Left hindlimb (tissue), 1 donor: ENCODE measurements around the gene PLA2G2E.
"Not testable (repeated sequence)": the region's sequence is repeated elsewhere in the genome, so short reads cannot be mapped to it uniquely, and the experiment has no call there.

Experiments
- DNase-seq: peaks from one replicate; pipeline ENCODE4 v3.0.0-alpha.2; 2018

The PLA2G2E gene

DNA sequence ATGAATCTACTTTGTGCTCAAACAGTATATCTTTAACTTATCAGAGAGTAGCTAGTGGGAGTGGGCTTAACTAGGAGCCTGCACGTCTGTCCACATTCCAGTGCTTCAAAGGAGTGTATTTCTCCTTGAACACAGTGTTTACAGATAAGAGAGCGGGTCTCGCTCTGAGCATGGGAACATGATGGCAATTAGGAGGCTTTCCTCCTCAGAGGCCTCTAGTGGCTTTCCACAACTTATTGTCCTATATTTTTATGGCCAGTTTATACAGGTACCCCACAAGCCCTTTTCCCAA lies 3.7 kb upstream of the PLA2G2E start:
- DNase-seq, result not testable (repeated sequence)

DNA sequence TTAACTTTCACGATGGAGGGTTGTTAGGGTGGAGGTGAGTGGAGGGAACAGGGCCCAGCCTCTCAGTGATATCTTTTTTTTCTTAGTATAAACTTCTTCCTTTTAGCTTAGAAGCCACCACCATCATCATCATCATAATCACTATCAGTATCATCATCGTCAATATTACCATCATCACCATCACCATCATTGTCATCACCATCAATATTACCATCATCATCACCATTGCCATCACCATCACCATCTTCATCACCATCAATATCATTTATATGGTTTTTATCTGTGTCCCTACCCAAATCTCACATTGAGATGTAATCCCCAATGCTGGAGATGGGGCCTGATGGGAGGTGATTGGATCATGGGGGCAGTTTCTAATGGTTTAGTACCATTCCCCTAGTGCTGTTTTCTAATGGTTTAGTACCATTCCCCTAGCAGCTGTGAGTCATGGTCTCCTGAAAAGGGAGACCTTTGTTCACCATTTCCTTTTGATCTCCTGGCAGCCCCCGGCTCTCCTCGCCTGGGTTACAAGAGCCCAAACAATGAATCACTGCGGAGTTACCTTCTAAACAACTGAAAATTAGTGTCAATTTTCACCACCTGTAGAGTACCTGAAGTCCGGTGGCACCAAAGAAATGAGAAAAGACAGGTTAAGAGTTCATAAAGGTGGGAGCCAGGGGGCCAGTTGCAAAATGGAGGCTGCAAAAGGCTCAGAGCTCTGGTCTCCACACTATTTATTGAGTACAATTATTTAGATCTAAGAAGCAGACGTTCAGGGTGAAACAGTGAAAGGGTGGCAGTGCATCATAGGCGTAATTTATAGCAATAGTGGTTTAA lies 3.1 kb upstream of the PLA2G2E start:
- no peak for DNase-seq

DNA sequence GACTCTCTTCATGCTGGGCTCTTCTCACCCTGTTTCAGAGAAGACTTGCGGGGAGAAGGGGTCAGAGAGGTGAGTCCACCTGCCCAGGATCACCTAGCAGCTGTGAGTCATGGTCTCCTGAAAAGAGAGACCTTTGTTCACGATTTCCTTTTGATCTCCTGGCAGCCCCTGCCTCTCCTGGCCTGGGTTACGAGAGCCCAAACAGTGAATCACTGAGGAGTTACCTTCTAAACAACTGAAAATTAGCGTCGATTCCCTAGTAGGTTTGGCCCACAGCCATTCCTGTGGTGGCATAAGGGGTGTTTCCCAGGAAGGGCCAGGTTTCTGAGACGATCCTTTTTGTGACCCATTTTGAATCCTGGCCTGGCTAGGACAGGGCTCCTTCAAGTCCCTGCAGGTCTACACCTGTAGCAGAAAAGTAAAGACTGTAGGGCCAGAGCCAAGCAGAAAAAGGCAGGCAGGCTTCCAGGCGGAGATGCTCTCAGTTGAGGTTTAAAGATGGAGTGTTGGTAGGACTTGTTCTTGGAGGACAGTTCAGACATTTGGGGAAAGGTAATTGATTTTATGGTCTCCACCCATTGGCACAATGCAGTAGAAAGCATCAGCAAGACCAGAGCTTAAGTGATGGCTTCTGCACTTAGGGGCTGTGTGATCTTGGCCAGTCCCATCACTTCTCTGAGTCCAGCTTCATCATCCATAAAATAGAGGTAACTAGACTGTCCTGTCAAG lies 2.1 kb upstream of the PLA2G2E start:
- DNase-seq, result no peak

GRCh38 chr1:19923953-19924346 lies 533 bp upstream of the PLA2G2E start:
- DNase-seq, result no peak

DNA sequence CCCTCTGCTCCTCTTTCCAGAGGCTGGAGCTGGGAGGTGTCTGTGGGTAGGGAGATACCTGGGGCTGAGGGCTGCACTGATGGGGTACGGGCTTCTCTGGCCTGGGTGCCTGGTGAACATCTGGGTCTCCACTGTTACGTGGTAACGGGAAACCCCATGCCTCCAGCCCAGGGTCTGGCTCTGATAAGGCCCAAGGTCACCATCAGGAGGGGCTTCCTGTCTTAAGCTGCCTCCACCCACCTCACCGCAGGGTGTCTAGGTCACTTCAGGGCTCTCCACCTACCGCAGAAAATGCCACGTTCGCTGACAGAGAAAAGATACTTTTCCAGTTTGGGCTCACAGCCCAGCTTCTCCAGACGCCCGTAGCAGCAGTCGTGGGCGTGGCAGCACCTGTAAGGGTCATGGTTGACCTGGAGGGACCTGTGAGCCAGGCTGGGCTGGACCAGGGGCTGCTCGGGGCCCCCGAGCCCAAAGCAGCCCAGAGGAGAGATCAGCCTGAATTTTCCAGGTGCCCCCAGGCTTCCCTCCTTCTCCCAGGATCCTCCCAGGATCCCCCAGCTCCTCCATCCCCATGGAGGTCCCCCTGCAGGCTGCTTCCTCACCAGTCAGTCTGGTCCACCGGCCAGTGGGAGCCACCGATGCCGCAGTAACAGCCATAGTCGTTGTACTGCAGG lies 1.3 kb downstream of the PLA2G2E start:
- DNase-seq, result no peak

DNA sequence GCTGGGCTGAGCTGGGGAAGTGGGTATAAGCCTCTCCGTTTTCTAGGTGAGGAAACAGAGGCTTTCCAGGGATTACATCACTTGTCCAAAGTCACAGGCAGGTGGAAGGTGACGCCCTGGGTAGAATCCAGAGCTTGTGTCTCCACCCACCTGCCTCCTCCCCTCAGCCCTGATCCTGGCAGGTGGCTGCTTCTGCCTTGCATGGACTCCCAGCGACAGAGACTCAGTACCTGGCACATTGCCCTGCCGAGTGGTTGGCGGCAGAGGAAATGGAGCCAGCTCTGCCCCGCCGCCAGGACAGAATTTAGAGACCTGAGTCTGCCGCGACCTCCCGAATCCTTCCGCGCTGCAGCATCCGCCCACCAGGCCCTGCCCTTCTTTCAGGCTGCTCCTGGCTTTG lies 2.1 kb downstream of the PLA2G2E start:
- no peak for DNase-seq

DNA sequence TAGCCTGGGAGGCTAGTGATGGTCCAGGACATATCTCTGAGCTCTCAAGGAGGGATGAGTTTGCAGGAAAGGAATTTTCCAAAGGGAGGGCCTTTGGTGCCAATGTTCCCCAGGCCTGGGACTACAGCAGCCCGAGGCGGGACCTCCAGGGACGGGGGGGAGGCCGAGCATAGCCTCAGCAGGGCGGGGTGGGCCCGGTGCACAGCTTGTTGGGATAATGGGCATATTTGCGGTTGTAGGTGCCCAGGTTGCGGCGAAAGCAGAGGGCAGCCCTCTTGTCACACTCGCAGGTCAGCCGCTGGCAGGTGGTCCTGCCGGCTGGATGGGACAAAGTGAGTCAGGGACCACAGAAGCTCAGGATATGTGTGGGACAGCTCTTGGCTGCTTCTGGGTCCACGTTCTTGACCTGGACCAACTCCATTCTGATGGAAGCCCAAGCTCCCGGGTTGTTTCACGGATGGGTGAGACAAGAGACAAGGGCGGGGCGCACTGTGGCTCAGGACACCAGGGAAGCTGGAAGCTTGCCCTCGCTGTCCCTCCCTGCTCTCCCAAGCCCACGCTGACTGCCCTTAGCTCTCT lies 3.2 kb downstream of the PLA2G2E start:
- DNase-seq, result no peak

- peak; percentile 75 for DNase-seq
Observed at GRCh38 chr1:19918057-19918456, 5.4 kb downstream of the PLA2G2E start.

DNA sequence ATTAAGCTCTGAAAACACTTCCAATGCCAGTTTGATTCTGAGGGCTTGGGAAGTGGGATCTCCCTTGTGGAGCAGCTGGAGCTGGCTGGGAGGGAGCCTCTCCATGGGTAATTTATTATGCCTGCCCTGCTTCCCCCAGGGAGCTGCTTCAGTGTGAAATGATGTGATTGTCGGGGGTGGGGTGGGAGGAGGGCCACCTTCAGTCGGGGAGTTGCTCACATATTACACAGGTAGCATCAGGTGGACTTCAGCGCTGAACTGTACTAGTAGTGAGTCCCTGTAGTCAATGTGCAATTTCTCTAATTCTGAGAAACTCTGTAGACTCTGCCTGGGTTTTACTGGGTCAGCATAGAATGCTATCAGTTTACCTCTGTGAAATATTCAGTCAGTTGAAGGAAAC lies 12.8 kb downstream of the PLA2G2E start:
- no peak for DNase-seq

GRCh38 chr1:19909971-19910370 lies 13.4 kb downstream of the PLA2G2E start:
- no peak for DNase-seq

DNA sequence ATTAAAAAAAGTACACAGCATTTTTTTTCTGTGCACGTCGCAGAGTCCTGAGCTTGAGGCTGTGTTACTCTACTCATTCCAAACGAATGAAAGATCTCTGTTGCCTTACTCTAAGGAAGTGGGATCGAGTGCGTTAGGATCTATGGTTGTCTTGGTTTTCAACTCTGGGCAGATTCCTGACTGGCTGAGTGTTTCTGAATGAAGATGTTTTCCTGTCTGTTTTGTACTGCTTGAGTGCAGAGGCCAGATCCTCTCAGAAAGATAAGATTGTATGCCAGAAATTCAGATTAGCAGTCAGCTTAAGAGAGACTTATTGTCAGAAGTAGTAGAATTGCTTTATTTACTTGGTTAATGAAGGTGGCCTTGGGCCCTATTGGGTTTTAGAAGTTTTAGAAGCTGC lies 14.0 kb downstream of the PLA2G2E start:
- DNase-seq, result no peak

- DNase-seq, result no peak
Observed at GRCh38 chr1:19907456-19907855, 16.0 kb downstream of the PLA2G2E start.

DNA sequence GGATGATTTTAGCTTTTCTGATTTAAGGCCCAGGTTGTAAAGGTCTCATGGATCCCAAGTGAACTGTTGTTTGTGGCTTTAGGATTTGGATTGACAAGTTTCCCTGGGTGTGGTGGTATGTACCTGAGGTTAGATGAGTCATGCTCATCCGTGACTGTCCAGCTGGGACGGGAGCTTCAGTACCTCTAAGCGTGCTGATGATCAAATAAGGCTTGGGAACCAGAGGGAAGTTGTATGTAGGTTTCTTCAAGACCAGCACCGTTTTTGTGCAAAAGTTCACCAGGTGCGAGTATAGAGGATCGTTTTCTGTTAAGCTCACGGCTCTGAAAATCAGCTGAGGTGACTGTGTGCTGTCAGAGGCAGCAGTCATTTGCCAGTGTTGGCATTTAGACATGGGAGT lies 19.8 kb downstream of the PLA2G2E start:
- no peak for DNase-seq

DNA sequence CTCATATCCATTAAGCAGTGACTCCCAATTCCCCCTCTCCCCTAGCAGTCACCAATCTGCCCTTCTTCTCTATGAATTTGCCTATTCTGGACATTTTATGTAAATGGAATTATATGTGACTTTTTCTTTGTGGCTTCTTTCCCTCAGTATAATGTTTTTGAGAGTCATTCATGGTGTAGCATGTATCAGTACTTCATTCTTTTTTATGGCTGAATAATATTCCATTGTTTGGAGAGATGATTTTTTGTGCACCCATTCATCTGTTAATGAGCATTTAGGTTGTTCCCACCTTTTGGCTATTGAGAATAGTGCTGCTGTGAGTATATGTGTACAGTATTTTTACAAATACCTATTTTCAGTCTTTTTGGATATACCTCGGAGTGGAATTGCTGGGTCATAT lies 21.8 kb downstream of the PLA2G2E start:
- no peak for DNase-seq

DNA sequence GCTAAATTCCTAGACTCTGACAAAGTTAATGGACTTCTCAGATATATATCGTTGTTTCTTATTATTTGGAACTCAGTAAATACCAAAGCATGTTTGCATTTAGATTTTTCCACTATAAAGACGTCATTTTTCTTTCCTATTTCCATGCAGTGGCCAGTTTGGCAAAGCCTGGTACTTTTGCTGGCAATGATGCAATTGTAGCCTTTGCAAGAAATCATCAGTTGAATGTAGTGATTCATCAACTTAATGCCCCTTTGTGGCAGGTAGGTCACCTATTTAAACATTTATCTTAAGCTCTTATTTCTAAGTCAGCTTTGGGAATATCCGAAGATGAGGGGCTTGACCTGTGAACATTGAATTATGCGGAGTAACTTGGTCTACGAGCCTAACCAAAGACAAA lies 29.2 kb downstream of the PLA2G2E start:
- DNase-seq, result no peak

DNA sequence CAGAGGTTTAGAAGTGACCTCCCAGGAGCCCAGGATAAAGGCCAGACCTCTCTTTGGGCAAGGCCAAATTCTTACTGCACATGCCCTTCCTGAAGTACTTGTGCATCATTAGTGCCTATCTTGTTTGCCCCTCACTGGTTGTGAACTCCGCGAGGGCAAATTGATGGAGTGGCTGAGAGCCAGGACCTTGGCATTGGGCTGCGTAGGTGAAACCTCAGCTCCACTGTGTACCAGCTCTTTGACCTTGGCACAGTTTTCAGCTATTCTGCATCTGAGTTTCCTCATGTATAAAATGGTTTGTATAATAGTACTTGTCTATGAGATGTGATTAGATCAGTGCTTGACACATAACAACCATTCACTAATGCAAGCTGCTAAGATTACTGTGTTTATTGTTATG lies 29.7 kb downstream of the PLA2G2E start:
- no peak for DNase-seq

DNA sequence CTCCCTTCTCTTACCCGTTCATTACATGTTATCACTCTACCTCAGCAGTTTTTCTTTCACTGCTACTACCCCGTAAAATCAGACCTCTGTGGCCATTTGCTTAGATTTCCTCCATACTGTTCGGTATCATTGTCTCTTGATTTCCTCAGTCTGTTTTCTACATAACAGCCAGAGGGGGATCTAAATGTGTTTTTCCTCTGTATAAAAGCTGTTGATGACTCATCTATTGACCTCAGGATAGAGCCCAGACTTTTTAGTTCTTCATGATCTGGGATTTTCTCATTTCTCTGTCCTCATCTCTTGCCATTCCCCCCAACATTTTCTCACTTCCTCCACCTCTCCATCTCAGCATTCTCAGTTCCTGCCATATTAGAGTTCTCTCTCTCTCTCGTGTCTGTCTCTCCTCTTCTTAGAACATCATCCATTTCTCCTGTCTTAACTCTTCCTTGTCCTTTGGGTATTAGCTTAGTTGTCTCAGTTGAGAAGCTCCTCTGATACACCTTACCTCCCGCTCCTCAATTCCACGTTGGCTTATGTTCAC lies 30.7 kb downstream of the PLA2G2E start:
- no peak for DNase-seq

GRCh38 chr1:19892129-19892528 lies 31.3 kb downstream of the PLA2G2E start:
- DNase-seq, result no peak

DNA sequence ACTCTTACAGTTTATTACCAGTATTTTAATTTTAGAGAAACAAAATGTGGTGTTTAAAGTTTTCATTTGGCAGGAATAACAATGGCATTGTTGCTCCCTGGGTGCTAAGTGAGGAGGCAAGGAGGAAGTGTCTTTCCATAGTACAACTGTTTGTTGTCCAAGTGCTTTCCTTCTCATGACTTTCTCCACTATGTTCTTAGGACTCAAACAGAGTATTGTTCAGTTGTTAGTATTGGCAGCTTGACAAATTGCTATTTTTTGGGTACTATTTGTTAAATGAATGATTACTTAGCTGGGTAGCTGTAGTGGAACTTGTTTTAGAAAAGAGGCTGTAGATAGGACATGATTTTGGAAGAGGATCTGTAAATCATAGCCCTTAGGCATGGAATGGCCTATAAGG lies 33.8 kb downstream of the PLA2G2E start:
- DNase-seq, result no peak

DNA sequence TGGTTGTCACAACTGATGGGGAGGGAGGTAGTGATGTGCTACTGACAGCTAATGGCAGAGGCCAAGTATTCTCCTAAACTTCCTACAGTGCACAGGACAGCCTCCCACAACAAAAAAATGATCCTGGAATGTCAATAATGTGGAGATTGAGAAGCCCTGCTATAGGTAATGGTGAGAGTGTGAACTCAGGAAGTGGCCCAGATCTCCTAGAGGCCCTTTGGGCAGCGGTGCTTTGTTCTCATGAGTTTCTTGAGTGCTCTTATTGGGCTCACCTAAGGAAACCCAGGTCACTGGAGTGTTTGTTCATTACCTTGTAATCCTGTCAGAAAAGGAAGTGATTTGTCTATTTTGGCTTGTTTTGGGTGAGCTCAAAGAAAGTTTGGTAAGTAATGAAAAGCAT lies 35.3 kb downstream of the PLA2G2E start:
- DNase-seq, result no peak

GRCh38 chr1:19885821-19886220 lies 37.6 kb downstream of the PLA2G2E start:
- no peak for DNase-seq

DNA sequence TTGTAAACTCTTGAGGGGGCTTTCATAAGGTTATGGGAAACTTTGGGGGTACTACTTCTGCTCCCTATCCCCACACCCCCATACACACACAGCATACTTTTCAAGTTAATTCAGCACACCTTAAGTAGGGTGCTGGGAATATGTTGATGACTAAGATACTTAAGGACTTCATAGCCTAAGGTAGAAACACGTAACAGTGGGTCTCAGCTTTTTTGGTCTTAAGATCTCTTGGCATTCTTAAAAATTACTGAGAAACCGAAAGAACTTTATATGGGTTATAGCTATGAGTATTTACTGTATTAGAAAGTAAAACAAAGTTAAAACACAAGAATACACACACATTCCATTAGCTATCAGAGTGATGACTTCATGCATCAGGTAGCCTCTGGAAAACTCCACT lies 39.1 kb downstream of the PLA2G2E start:
- no peak for DNase-seq
